ENCODE measurements around the gene MTMR1.

- no peak for TF ChIP-seq CTCF (IDR thresholded peaks at IDR 0.05)
- no peak for TF ChIP-seq POLR2A (IDR thresholded peaks at IDR 0.05)
Measured at GRCh38 chrX:150696331-150696730, 3.1 kb downstream of the MTMR1 start.
